Heart right ventricle (tissue), 16 donors: ENCODE results near the gene LRRC27. TPM values are rescaled to one million over a fixed set of nuclear protein-coding genes. Genes with fewer than 3 reads are reported as not detected.
A peak's percentile ranks its signal among the peaks of the same experiment; 100 is the strongest.

Experiments used
- ATAC-seq, 8 donors: fragments of 200-7000 bp; cut with Tn5 transposase; one replicate each; pipeline ENCODE4 v1.9.1; 2020; ENCODE audit warnings: mild to moderate bottlenecking in 8 of 8, moderate library complexity in 8 of 8, moderate number of reproducible peaks in 1 of 8
- DNase-seq, 2 donors: peaks; one replicate each; pipeline ENCODE4 v3.0.0-alpha.2; 2020
- H3K27ac ChIP-seq, 10 donors: fragments of 200-600 bp; sonication (generic) in 2 of 10; one replicate each; pipeline versions ENCODE4 v1.5.0 to v1.8.0; 2020 to 2022; ENCODE audit warnings: mild to moderate bottlenecking in 3 of 10
- H3K27me3 ChIP-seq, 7 donors: fragments of 200-600 bp; one replicate each; pipeline ENCODE4 v1.8.0; 2021 to 2022; ENCODE audit warnings: mild to moderate bottlenecking in 2 of 7
- H3K36me3 ChIP-seq, 9 donors: fragments of 200-600 bp; sonication (generic) in 1 of 9; one replicate each; pipeline versions ENCODE4 v1.5.0 to v1.8.0; 2020 to 2022; ENCODE audit warnings: mild to moderate bottlenecking in 2 of 9
- H3K4me1 ChIP-seq, 9 donors: fragments of 200-600 bp; sonication (generic) in 1 of 9; one replicate each; pipeline versions ENCODE4 v1.5.0 to v1.8.0; 2020 to 2022; ENCODE audit warnings: mild to moderate bottlenecking in 4 of 9
- H3K4me3 ChIP-seq, 10 donors: fragments of 200-600 bp; sonication (generic) in 2 of 10; one replicate each; pipeline versions ENCODE4 v1.5.0 to v1.8.0; 2020 to 2022; ENCODE audit warnings: mild to moderate bottlenecking in 7 of 10, moderate library complexity in 2 of 10
- H3K9me3 ChIP-seq, 11 donors: fragments of 200-600 bp in 10 of 11; sonication (generic) in 2 of 11; one replicate each; pipeline versions ENCODE4 v1.5.0 to v1.8.0; 2013 to 2022; ENCODE audit warnings: mild to moderate bottlenecking in 2 of 11, control low read depth in 1 of 11, moderate library complexity in 1 of 11
- WGBS, 2 donors: extraction: QIAGEN DNeasy Blood & Tissue Kit; methylation state at CpG; one replicate each; pipeline ENCODE4 v1.1.7; 2013; ENCODE audit warnings: inconsistent platforms in 1 of 2; 5-methylcytosine and 5-hydroxymethylcytosine counted together
- intact Hi-C, 10 donors: fragments of 100-400 bp; cut with DNase I; formaldehyde crosslinking; loops; one replicate each; pipeline versions ENCODE4 v1.11.1 to v1.14.2; 2022
- polyA plus RNA-seq, 2 donors: library from polyadenylated mRNA; stranded (reverse); fragments of 200-250 nt; gene quantifications; one replicate each; pipeline ENCODE4 v1.2.3, GENCODE V29; 2013
- total RNA-seq, 10 donors: library from RNA; stranded (reverse); fragmentation: NEBNext Ultra II Directional in 3 of 10; extraction: Animal tissue kit (Norgen Biotek cat#: 25700) in 3 of 10; gene quantifications; one replicate each; pipeline versions ENCODE4 v1.2.1 to v1.2.4, GENCODE V29; 2021 to 2023
- TF ChIP-seq, protein P1 (sequence below), 9 donors: fragments of 200-600 bp; sonication (generic) in 2 of 9; IDR thresholded peaks; one replicate each; pipeline versions ENCODE4 v1.5.0 to v1.8.0; 2021 to 2022; ENCODE audit warnings: antibody characterized with exemption in 9 of 9, mild to moderate bottlenecking in 5 of 9, moderate library complexity in 1 of 9
- donor health status: Arrhythmogenic right ventricular cardiomyopathy.
- donor health status: ischemic (EF 13 %, LVEDD 7.1; RV severe dilation, severe dysfunction).
- donor health status: healthy with polysubstance abuse.
- donor health status: DM: no; HTN: yes; CAD: no.
- donor health status: DM: no; HTN: no; CAD: no.
- donor health status: ischemic (EF 25% LVEDD 6.9; RV normal size, moderate dysfunction).
- donor health status: ischemic (EF 25% LVEDD 5.7; RV mildly dilated, moderate dysfunction).
- donor health status: healthy.
- donor health status: DM: yes; HTN: yes; CAD: no.
- donor health status: Ischemic cardiomyopathy.
- donor health status: ischemic (EF 35%, LVEDD 5.7; RV mildly dilated, moderate dysfunction).
- donor health status: nonischemic (EF 11% LVEDD 7.7; RV severe dilation, severe dysfunction).
- donor health status: DM: yes; HTN: yes; CAD: no.
- donor health status: PGD.
- donor health status: ischemic (EF 29% LVEDD 5.4; RV normal size, mild dysfunction).
- donor health status: nonischemic (EF 23%, LVEDD 6.1; RV moderate dilation, normal function).

LRRC27 gene
- total and polyA plus RNA-seq, 12 donors = 3.0 to 8.1 (median 4.7) TPM

DNA sequence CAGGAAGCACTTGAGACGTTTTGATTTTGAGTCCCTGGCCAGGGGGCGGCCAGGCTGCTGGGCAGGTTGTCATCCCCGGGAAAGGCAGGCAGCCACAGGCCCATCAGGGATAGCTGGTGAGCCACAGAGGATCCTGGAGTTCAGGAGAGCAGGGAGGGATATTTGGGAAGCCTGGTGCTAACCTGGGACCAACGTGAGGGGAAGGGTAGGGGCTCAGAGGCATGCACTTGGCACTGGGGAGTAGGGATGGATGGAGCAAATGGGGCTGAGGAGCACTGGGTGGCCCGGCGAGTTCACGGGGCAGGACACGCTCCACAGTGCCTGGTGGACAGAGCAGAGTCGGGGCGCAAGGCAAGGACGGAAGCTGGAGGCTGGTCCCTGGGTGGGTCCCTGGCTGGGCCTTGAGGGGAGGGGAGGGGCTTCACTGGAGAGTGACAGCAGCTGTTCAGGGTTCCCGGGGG, 30.2 kb downstream of the LRRC27 start:
- Histone ChIP-seq H3K9me3 (no peaks in the 10 kb centered on the region), H3K4me3 (no peak overlapping the region), H3K4me1 (peaks cover 0 to 4% (median 0%) of the 10 kb centered on the region in 9 donors), H3K27ac (no peak overlapping the region), H3K36me3 (peaks cover 0 to 25% (median 0%) of the 10 kb centered on the region in 9 donors), H3K27me3 (no peaks in the 10 kb centered on the region)
- DNase-seq = no peak
- intact Hi-C loops = no loop called here
- WGBS, 2 donors = 90 to 92% methylated on average over 11 to 12 of the region's 12 CpGs
- TF ChIP-seq, protein P1, sequence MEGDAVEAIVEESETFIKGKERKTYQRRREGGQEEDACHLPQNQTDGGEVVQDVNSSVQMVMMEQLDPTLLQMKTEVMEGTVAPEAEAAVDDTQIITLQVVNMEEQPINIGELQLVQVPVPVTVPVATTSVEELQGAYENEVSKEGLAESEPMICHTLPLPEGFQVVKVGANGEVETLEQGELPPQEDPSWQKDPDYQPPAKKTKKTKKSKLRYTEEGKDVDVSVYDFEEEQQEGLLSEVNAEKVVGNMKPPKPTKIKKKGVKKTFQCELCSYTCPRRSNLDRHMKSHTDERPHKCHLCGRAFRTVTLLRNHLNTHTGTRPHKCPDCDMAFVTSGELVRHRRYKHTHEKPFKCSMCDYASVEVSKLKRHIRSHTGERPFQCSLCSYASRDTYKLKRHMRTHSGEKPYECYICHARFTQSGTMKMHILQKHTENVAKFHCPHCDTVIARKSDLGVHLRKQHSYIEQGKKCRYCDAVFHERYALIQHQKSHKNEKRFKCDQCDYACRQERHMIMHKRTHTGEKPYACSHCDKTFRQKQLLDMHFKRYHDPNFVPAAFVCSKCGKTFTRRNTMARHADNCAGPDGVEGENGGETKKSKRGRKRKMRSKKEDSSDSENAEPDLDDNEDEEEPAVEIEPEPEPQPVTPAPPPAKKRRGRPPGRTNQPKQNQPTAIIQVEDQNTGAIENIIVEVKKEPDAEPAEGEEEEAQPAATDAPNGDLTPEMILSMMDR (IDR thresholded peaks at IDR 0.05) = no peak
- peak in 1 of 8 donors; percentile 22 for ATAC-seq

DNA sequence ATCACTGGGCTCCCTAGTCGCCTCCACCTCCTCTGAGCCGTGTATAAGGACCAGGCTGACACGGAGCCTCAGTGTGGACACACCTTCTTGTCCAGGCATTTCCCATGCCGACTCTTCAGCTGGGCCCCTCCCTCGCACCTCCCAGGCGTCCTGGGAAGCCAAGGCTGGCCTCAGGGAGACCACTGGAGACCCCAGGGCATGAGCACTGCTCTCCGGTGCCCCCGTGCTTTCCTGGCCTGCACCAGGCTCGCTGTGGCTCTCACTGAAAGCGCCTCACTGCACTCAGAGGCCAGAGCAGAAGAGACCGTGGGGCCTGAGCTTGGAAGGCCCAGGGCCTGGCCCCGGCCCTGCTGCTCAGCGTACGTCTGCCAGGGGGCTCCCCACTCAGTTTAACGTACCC, 31.4 kb downstream of the LRRC27 start:
- TF ChIP-seq, protein P1 (IDR thresholded peaks at IDR 0.05) = no peak
- Histone ChIP-seq H3K36me3 (peaks cover 0 to 35% (median 0%) of the 10 kb centered on the region in 9 donors), H3K4me1 (peaks cover 0 to 4% (median 0%) of the 10 kb centered on the region in 9 donors), H3K27ac (no peak overlapping the region), H3K27me3 (no peaks in the 10 kb centered on the region), H3K4me3 (no peak overlapping the region), H3K9me3 (peaks cover 0 to 8% (median 0%) of the 10 kb centered on the region in 11 donors)
- ATAC-seq = no peak
- intact Hi-C loops = no loop called here
- 88 to 89% methylated on average over 15 of the region's 15 CpGs for WGBS, 2 donors
- DNase-seq = no peak

GRCh38 chr10:132363921-132364593, 32.1 kb downstream of the LRRC27 start:
- TF ChIP-seq, protein P1 (IDR thresholded peaks at IDR 0.05) = no peak
- Histone ChIP-seq H3K4me1 (peaks cover 0 to 4% (median 0%) of the 10 kb centered on the region in 9 donors), H3K27me3 (no peaks in the 10 kb centered on the region), H3K9me3 (peaks cover 0 to 13% (median 0%) of the 10 kb centered on the region in 11 donors), H3K27ac (no peak overlapping the region), H3K36me3 (peaks cover 0 to 36% (median 0%) of the 10 kb centered on the region in 9 donors), H3K4me3 (no peak overlapping the region)
- ATAC-seq = peak; percentile 41 to 86 (median 74)
- intact Hi-C loops = no loop called here
- 62 to 78% methylated on average over 15 to 16 of the region's 16 CpGs for WGBS, 2 donors
- no peak for DNase-seq

- intact Hi-C loops = no loop called here
- Histone ChIP-seq H3K4me1 (peaks cover 0 to under 1% (median 0%) of the 10 kb centered on the region in 9 donors), H3K36me3 (peaks cover 0 to 36% (median 0%) of the 10 kb centered on the region in 9 donors), H3K27me3 (no peaks in the 10 kb centered on the region), H3K9me3 (peaks cover 0 to 13% (median 0%) of the 10 kb centered on the region in 11 donors), H3K27ac (no peak overlapping the region), H3K4me3 (no peak overlapping the region)
- WGBS, 2 donors = 63 to 86% methylated on average over 5 to 14 of the region's 14 CpGs
- TF ChIP-seq, protein P1 (IDR thresholded peaks at IDR 0.05) = no peak
- peak in 4 of 8 donors; percentile 48 to 64 (median 57) for ATAC-seq
- no peak for DNase-seq
Measured at GRCh38 chr10:132364594-132364970, 32.6 kb downstream of the LRRC27 start.
